Measurements from ENCODE around the gene TAGLN2.
"Not testable (repeated sequence)": the region's sequence is repeated elsewhere in the genome, so short reads cannot be mapped to it uniquely, and the experiment has no call there.

TAGLN2 gene

GRCh38 chr1:159920202-159920601 is 5.1 kb downstream of the TAGLN2 start:
- no peak for DNase-seq

GRCh38 chr1:159919236-159919865 is 6.0 kb downstream of the TAGLN2 start:
- no peak for DNase-seq

GRCh38 chr1:159918352-159919200 is 6.7 kb downstream of the TAGLN2 start:
- DNase-seq = no peak

- DNase-seq = no peak
These were observed 7.6 kb downstream of the TAGLN2 start for GRCh38 chr1:159917533-159918351.

GRCh38 chr1:159916242-159917051 is 8.9 kb downstream of the TAGLN2 start:
- peak; percentile 70 for DNase-seq

- no peak for DNase-seq
These were observed 9.6 kb downstream of the TAGLN2 start for GRCh38 chr1:159915571-159916241.

GRCh38 chr1:159914252-159915018 is 10.9 kb downstream of the TAGLN2 start:
- DNase-seq = no peak

- DNase-seq = no peak
These were observed 11.7 kb downstream of the TAGLN2 start for GRCh38 chr1:159913451-159914192.

- no peak for DNase-seq
These were observed 13.8 kb downstream of the TAGLN2 start for GRCh38 chr1:159911326-159912070.

GRCh38 chr1:159908031-159908940 is 17.0 kb downstream of the TAGLN2 start:
- no peak for DNase-seq

GRCh38 chr1:159906960-159907359 is 18.3 kb downstream of the TAGLN2 start:
- no peak for DNase-seq

GRCh38 chr1:159904036-159904435 is 21.3 kb downstream of the TAGLN2 start:
- not testable (repeated sequence) for DNase-seq

GRCh38 chr1:159902541-159902940 is 22.8 kb downstream of the TAGLN2 start:
- DNase-seq = no peak

GRCh38 chr1:159900755-159901360 is 24.4 kb downstream of the TAGLN2 start:
- DNase-seq = no peak

- DNase-seq = peak; percentile 21
These were observed 25.1 kb downstream of the TAGLN2 start, which contains the start of gene CFAP45 for GRCh38 chr1:159900086-159900680. Gene CFAP45 (minus strand): TSS chr1:159900165. CDS start chr1:159900098, 67 bp downstream.

GRCh38 chr1:159899634-159900033 is 25.7 kb downstream of the TAGLN2 start:
- DNase-seq = not testable (repeated sequence)

GRCh38 chr1:159898527-159898926 is 26.8 kb downstream of the TAGLN2 start:
- DNase-seq = no peak

GRCh38 chr1:159897962-159898361 is 27.3 kb downstream of the TAGLN2 start:
- no peak for DNase-seq
